PC-9 (cell line): ENCODE measurements around the gene CDH16. TPM values are rescaled to one million over a fixed set of nuclear protein-coding genes. Genes with fewer than 3 reads are reported as not detected.

Experiments
- BruUV-seq: library from RNA; stranded (reverse); fragments of 400-500 nt; replicated peaks from 2 replicates; lab custom pipeline; 2021; lab: Mats Ljungman, UMichigan
- CTCF ChIA-PET: fragments of 300-600 bp; sonication (Branson Sonifier 250); formaldehyde crosslinking; loops from one replicate; lab custom pipeline; 2022; ENCODE audit warnings: antibody characterized with exemption; lab: Charles Lee
- POLR2A ChIA-PET: fragments of 300-600 bp; sonication (Branson Sonifier 250); formaldehyde crosslinking; loops from one replicate; lab custom pipeline; 2022; ENCODE audit warnings: antibody characterized with exemption; ENCODE audit not compliant: unreplicated experiment; lab: Charles Lee
- DNase-seq, 2 experiments: peaks; one replicate each; pipeline versions ENCODE4 v3.0.0 to v3.0.0-alpha.2; 2015 to 2022; ENCODE audit warnings: mixed read lengths in 1 of 2
- H2AFZ ChIP-seq: fragments of 200-600 bp; sonication (generic); 2 replicates; pipeline ENCODE4 v1.8.1; 2017; ENCODE audit warnings: antibody characterized with exemption
- H3F3A ChIP-seq: fragments of 200-600 bp; sonication (generic); 2 replicates; pipeline ENCODE4 v1.8.1; 2017; ENCODE audit warnings: antibody characterized with exemption, mild to moderate bottlenecking, low read depth; ENCODE audit not compliant: insufficient read depth
- H3K27ac ChIP-seq: fragments of 200-600 bp; sonication (generic); 2 replicates; pipeline ENCODE4 v1.6.1; 2016; ENCODE audit warnings: mixed run types
- H3K27me3 ChIP-seq: fragments of 200-600 bp; sonication (generic); 2 replicates; pipeline ENCODE4 v1.6.1; 2016; ENCODE audit warnings: low read depth, mixed run types; ENCODE audit not compliant: insufficient read depth
- H3K36me3 ChIP-seq: fragments of 200-600 bp; sonication (generic); 2 replicates; pipeline ENCODE4 v1.6.1; 2016; ENCODE audit warnings: low read depth, mixed run types
- H3K4me1 ChIP-seq: fragments of 200-600 bp; sonication (generic); replicated peaks from 2 replicates; pipeline ENCODE4 v1.6.1; 2016; ENCODE audit warnings: mixed run types; ENCODE audit not compliant: insufficient read depth
- H3K4me2 ChIP-seq: fragments of 200-600 bp; sonication (generic); 2 replicates; pipeline ENCODE4 v1.6.1; 2017; ENCODE audit warnings: mixed run types
- H3K4me3 ChIP-seq: fragments of 200-600 bp; sonication (generic); 2 replicates; pipeline ENCODE4 v1.6.1; 2016; ENCODE audit warnings: mixed run types
- H3K79me2 ChIP-seq: fragments of 200-600 bp; sonication (generic); 2 replicates; pipeline ENCODE4 v1.6.1; 2017; ENCODE audit warnings: low read depth, mixed run types
- H3K9me2 ChIP-seq: fragments of 200-600 bp; sonication (generic); 2 replicates; pipeline ENCODE4 v1.8.1; 2017; ENCODE audit warnings: mild to moderate bottlenecking; ENCODE audit not compliant: insufficient read depth
- H3K9me3 ChIP-seq: fragments of 200-600 bp; sonication (generic); 2 replicates; pipeline ENCODE4 v1.8.1; 2016; ENCODE audit warnings: low read depth; ENCODE audit not compliant: insufficient read depth
- H4K20me1 ChIP-seq: fragments of 200-600 bp; sonication (generic); 2 replicates; pipeline ENCODE4 v1.8.1; 2017; ENCODE audit not compliant: insufficient read depth
- EZH2 ChIP-seq: fragments of 200-600 bp; sonication (generic); IDR thresholded peaks from 2 replicates; pipeline ENCODE4 v1.8.0; 2017; ENCODE audit warnings: antibody characterized with exemption, low read depth
- intact Hi-C: fragments of 100-400 bp; cut with micrococcal nuclease; formaldehyde crosslinking; loops from one replicate; pipeline ENCODE4 v1.10.0; 2022; ENCODE audit not compliant: unreplicated experiment
- total RNA-seq: library from RNA; stranded (reverse); gene quantifications from 2 replicates; pipeline ENCODE4 v1.2.3, GENCODE V29; 2021
- TF ChIP-seq, protein P1 (sequence below): fragments of 200-600 bp; sonication (generic); conservative IDR thresholded peaks from 2 replicates; pipeline ENCODE4 v1.6.1; 2017; ENCODE audit warnings: mixed run types, antibody characterized with exemption, mild to moderate bottlenecking, moderate library complexity

CDH16 gene
- total RNA-seq, 1 experiment from 2014 or later: not detected

- ChIA-PET CTCF (no interaction called here), POLR2A (interaction anchor here (0.7 kb wide), 2 partner anchors 32 to 73 kb away, joined by 3 to 4 read pairs; no protein-coding TSS in a partner anchor)
- Histone ChIP-seq H2AFZ (peak within 1 kb of the TSS; percentile 99), H3K4me1 (peaks cover 42% of the 10 kb centered on the region), H3K9me2 (no peaks in the 10 kb centered on the region), H3K79me2 (peaks cover 39% of the 10 kb centered on the region), H3K4me3 (peak within 1 kb of the TSS; percentile 91), H3K27me3 (no peaks in the 10 kb centered on the region), H3K9me3 (no peaks in the 10 kb centered on the region), H4K20me1 (peaks cover 12% of the 10 kb centered on the region; the same call in 1 of the 2 replicates), H3F3A (peaks cover 26% of the 10 kb centered on the region), H3K4me2 (peak within 1 kb of the TSS; percentile 98), H3K36me3 (no peaks in the 10 kb centered on the region), H3K27ac (peak within 1 kb of the TSS; percentile 48)
- no peak for TF ChIP-seq EZH2
- TF ChIP-seq, protein P1, sequence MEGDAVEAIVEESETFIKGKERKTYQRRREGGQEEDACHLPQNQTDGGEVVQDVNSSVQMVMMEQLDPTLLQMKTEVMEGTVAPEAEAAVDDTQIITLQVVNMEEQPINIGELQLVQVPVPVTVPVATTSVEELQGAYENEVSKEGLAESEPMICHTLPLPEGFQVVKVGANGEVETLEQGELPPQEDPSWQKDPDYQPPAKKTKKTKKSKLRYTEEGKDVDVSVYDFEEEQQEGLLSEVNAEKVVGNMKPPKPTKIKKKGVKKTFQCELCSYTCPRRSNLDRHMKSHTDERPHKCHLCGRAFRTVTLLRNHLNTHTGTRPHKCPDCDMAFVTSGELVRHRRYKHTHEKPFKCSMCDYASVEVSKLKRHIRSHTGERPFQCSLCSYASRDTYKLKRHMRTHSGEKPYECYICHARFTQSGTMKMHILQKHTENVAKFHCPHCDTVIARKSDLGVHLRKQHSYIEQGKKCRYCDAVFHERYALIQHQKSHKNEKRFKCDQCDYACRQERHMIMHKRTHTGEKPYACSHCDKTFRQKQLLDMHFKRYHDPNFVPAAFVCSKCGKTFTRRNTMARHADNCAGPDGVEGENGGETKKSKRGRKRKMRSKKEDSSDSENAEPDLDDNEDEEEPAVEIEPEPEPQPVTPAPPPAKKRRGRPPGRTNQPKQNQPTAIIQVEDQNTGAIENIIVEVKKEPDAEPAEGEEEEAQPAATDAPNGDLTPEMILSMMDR: no peak
- BruUV-seq: no TSS peak
- intact Hi-C loops: loop anchor here (10.0 kb wide), 1 partner anchor 419 kb away; no protein-coding TSS in a partner anchor
- peak; percentile 63 to 83 for DNase-seq
Observed at GRCh38 chr16:66934138-66934838, 15.6 kb upstream of the CDH16 start, which contains the start of gene CIAO2B. TSS of gene CIAO2B (minus strand) at chr16:66934402. CDS start at chr16:66934364, 38 bp downstream.

DNA sequence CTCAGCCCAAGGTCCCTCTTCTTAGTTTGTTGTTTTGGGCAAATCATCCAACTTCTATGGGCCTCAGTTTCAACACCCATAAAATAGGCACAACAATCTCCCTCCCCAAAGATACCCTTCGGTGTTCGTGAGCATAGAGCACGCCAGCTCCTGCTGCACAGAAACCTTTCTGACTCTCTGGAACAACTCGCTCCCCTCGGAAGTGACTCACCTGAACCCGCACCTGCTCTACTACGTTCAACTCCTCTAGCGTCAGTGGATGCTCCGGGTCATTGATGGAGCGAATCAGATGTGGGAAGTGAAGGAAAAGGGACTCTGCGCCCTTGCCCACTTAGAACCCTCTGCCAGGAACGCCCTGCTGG lies 15.1 kb upstream of the CDH16 start:
- TF ChIP-seq, protein P1: no peak
- TF ChIP-seq EZH2: no peak

GRCh38 chr16:66932076-66932475 lies 13.4 kb upstream of the CDH16 start:
- peaks cover 7% of the 10 kb centered on the region; the same call in 1 of the 2 replicates for H4K20me1 ChIP-seq
- POLR2A ChIA-PET: no interaction called here
- no peak overlapping the region for H2AFZ ChIP-seq
- no peak for DNase-seq
- BruUV-seq: no TSS peak
- H3K4me1 ChIP-seq: peaks cover 64% of the 10 kb centered on the region
- TF ChIP-seq, protein P1: no peak
- no peak for TF ChIP-seq EZH2
- H3K9me3 ChIP-seq: no peaks in the 10 kb centered on the region
- no peak overlapping the region for H3K4me2 ChIP-seq
- CTCF ChIA-PET: no interaction called here
- peaks cover 39% of the 10 kb centered on the region for H3K79me2 ChIP-seq
- H3K36me3 ChIP-seq: no peaks in the 10 kb centered on the region
- no peaks in the 10 kb centered on the region for H3K9me2 ChIP-seq
- H3K27me3 ChIP-seq: no peaks in the 10 kb centered on the region
- intact Hi-C loops: loop anchor here (10.0 kb wide), 1 partner anchor 417 kb away; no protein-coding TSS in a partner anchor
- H3K27ac ChIP-seq: no peak overlapping the region
- H3F3A ChIP-seq: peaks cover 38% of the 10 kb centered on the region
- no peak overlapping the region for H3K4me3 ChIP-seq

More for the DNA sequence above, 15.1 kb upstream of the CDH16 start:
- Histone ChIP-seq H3K79me2 (peaks cover 39% of the 10 kb centered on the region), H3K36me3 (no peaks in the 10 kb centered on the region), H3K9me2 (no peaks in the 10 kb centered on the region), H3K4me3 (peak overlapping the region; percentile 91), H3F3A (peaks cover 30% of the 10 kb centered on the region), H2AFZ (peak overlapping the region; percentile 99), H3K9me3 (no peaks in the 10 kb centered on the region), H3K27me3 (no peaks in the 10 kb centered on the region), H3K4me2 (peak overlapping the region; percentile 98), H3K4me1 (peaks cover 47% of the 10 kb centered on the region), H4K20me1 (peaks cover 10% of the 10 kb centered on the region; the same call in 1 of the 2 replicates), H3K27ac (peak overlapping the region; percentile 48)
- intact Hi-C loops: loop anchor here (10.0 kb wide), 1 partner anchor 419 kb away; no protein-coding TSS in a partner anchor
- CTCF ChIA-PET: no interaction called here
- BruUV-seq: TSS peak; percentile 50
- POLR2A ChIA-PET: interaction anchor here (0.7 kb wide), 1 partner anchor 31 kb away, joined by 3 read pairs; no protein-coding TSS in a partner anchor
- peak in 1 of 2 experiments; percentile 71 for DNase-seq
